Progenitor cell of endocrine pancreas (in vitro differentiated cells): ENCODE data around the gene CDC45. TPM values are rescaled to one million over a fixed set of nuclear protein-coding genes. Genes with fewer than 3 reads are reported as not detected.

Source experiments
- DNase-seq: peaks from one replicate; pipeline ENCODE4 v3.0.0; 2021; ENCODE audit warnings: low spot score; ENCODE audit not compliant: unreplicated experiment
- H3K27ac Mint-ChIP-seq: 2 replicates; pipeline ENCODE4 v1.8.0; 2021; ENCODE audit warnings: mild to moderate bottlenecking, moderate library complexity, mixed read lengths
- H3K27me3 Mint-ChIP-seq: 2 replicates; pipeline ENCODE4 v1.8.0; 2021; ENCODE audit warnings: mixed read lengths
- H3K36me3 Mint-ChIP-seq: 2 replicates; pipeline ENCODE4 v1.8.0; 2022; ENCODE audit warnings: mixed read lengths; ENCODE audit not compliant: insufficient read depth
- H3K4me1 Mint-ChIP-seq: 2 replicates; pipeline ENCODE4 v1.8.0; 2021; ENCODE audit warnings: low read depth, mixed read lengths
- H3K4me3 Mint-ChIP-seq: 2 replicates; pipeline ENCODE4 v1.8.0; 2021; ENCODE audit warnings: low read depth, mild to moderate bottlenecking, moderate library complexity, mixed read lengths
- H3K9me3 Mint-ChIP-seq: 2 replicates; pipeline ENCODE4 v1.8.0; 2021; ENCODE audit warnings: low read depth, mixed read lengths
- total RNA-seq: library from RNA; stranded (reverse); gene quantifications from 2 replicates; pipeline ENCODE4 v1.2.1, GENCODE V29; 2021
- TF ChIP-seq, protein P1 (sequence below): fragments of 200-600 bp; sonication (generic); IDR thresholded peaks from one replicate; pipeline ENCODE4 v1.5.0; 2021; ENCODE audit warnings: antibody characterized with exemption, mild to moderate bottlenecking; ENCODE audit not compliant: unreplicated experiment

Gene CDC45
- total RNA-seq, 1 donor from 2014 or later = 18.1 TPM

- Mint-ChIP-seq H3K27ac (peak within 1 kb of the TSS; percentile 98), H3K36me3 (peaks cover 5% of the 10 kb centered on the region), H3K27me3 (no peaks in the 10 kb centered on the region), H3K9me3 (no peaks in the 10 kb centered on the region), H3K4me3 (peak within 1 kb of the TSS; percentile 96), H3K4me1 (peaks cover 18% of the 10 kb centered on the region)
- DNase-seq = peak; percentile 74
- TF ChIP-seq, protein P1, sequence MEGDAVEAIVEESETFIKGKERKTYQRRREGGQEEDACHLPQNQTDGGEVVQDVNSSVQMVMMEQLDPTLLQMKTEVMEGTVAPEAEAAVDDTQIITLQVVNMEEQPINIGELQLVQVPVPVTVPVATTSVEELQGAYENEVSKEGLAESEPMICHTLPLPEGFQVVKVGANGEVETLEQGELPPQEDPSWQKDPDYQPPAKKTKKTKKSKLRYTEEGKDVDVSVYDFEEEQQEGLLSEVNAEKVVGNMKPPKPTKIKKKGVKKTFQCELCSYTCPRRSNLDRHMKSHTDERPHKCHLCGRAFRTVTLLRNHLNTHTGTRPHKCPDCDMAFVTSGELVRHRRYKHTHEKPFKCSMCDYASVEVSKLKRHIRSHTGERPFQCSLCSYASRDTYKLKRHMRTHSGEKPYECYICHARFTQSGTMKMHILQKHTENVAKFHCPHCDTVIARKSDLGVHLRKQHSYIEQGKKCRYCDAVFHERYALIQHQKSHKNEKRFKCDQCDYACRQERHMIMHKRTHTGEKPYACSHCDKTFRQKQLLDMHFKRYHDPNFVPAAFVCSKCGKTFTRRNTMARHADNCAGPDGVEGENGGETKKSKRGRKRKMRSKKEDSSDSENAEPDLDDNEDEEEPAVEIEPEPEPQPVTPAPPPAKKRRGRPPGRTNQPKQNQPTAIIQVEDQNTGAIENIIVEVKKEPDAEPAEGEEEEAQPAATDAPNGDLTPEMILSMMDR = no peak
Measured at GRCh38 chr22:19447330-19448075, 32.2 kb upstream of the CDC45 start, which contains the start of gene C22orf39. TSS of gene C22orf39 (minus strand) at chr22:19447711. CDS start at chr22:19447688, 23 bp downstream.

- TF ChIP-seq, protein P1 = no peak
- Mint-ChIP-seq H3K36me3 (peaks cover 8% of the 10 kb centered on the region), H3K4me3 (peak overlapping the region; percentile 96), H3K27me3 (no peaks in the 10 kb centered on the region), H3K27ac (peak overlapping the region; percentile 94), H3K9me3 (no peaks in the 10 kb centered on the region), H3K4me1 (peaks cover 18% of the 10 kb centered on the region)
- no peak for DNase-seq
Measured at GRCh38 chr22:19448076-19448607, 31.6 kb upstream of the CDC45 start.

GRCh38 chr22:19448739-19449421 lies 30.8 kb upstream of the CDC45 start:
- Mint-ChIP-seq H3K27me3 (no peaks in the 10 kb centered on the region), H3K27ac (no peak overlapping the region), H3K4me1 (peaks cover 18% of the 10 kb centered on the region), H3K36me3 (peaks cover 8% of the 10 kb centered on the region), H3K4me3 (peak overlapping the region; percentile 96), H3K9me3 (no peaks in the 10 kb centered on the region)
- TF ChIP-seq, protein P1 = no peak
- no peak for DNase-seq

GRCh38 chr22:19449422-19449767 lies 30.3 kb upstream of the CDC45 start:
- Mint-ChIP-seq H3K27ac (no peak overlapping the region), H3K27me3 (no peaks in the 10 kb centered on the region), H3K4me3 (no peak overlapping the region), H3K36me3 (peaks cover 9% of the 10 kb centered on the region), H3K9me3 (no peaks in the 10 kb centered on the region), H3K4me1 (peaks cover 18% of the 10 kb centered on the region)
- TF ChIP-seq, protein P1 = no peak
- DNase-seq = no peak

- no peak for DNase-seq
- TF ChIP-seq, protein P1 = no peak
- Mint-ChIP-seq H3K9me3 (no peaks in the 10 kb centered on the region), H3K27ac (no peak overlapping the region), H3K27me3 (no peaks in the 10 kb centered on the region), H3K4me3 (no peak overlapping the region), H3K36me3 (peaks cover 15% of the 10 kb centered on the region), H3K4me1 (peaks cover 15% of the 10 kb centered on the region)
Measured at GRCh38 chr22:19450363-19451175, 29.2 kb upstream of the CDC45 start.
